ENCODE data around the gene ALG3. TPM values are rescaled to one million over a fixed set of nuclear protein-coding genes. Genes with fewer than 3 reads are reported as not detected.
A peak's percentile ranks its signal among the peaks of the same experiment; 100 is the strongest.

The ALG3 gene
- total and polyA plus RNA-seq, 9 of the 15 experiments (the other 6 are each of a cell fraction or from before 2014, with no cell fraction given), result 37.5 to 107 (median 80.1) TPM

GRCh38 chr3:184236033-184236410 lies 12.7 kb downstream of the ALG3 start:
- H4K20me1 ChIP-seq (replicated peaks; ENCODE audit: control insufficient read depth, insufficient read depth, low read length), result peaks cover 14% of the 10 kb centered on the region; the same call in 1 of the 2 replicates
- no peak overlapping the region for H3K4me2 ChIP-seq (ENCODE audit: insufficient read depth, low read length)
- H3K9me1 ChIP-seq (ENCODE audit: control insufficient read depth, insufficient read depth, low read length), result no peaks in the 10 kb centered on the region
- 0 out of 4 replicates have a peak overlapping the region, but pooled peaks of 1 of the 2 experiments have one; percentile 30 for H3K9ac ChIP-seq (ENCODE audit: insufficient read depth in 1 of 2, low read depth in 2 of 2, low read length in 2 of 2)
- DNase-seq (ENCODE audit: extremely low read depth in 1 of 4, low spot score in 3 of 4) (no peak), FAIRE-seq (no peak), ATAC-seq (peak; percentile 11; the same call in 1 of the 3 replicates)
- 8% methylated on average over 12 of the region's 14 CpGs for WGBS (ENCODE audit: insufficient coverage, low coverage, missing lambda C conversion rate)
- CTCF ChIA-PET (ENCODE audit: low intra/inter-chr PET ratio), result no interaction called here
- intact Hi-C loops (cut with micrococcal nuclease), result no loop called here
- no peak overlapping the region for H3K4me3 ChIP-seq
- H3K27ac ChIP-seq (ENCODE audit: extremely low read depth, low read depth, low read length), result no peak overlapping the region
- H3K9me3 ChIP-seq (replicated peaks; ENCODE audit: control insufficient read depth, insufficient read depth, low read depth, low read length), result no peaks in the 10 kb centered on the region
- POLR2A ChIA-PET, result interaction anchor here (0.7 kb wide), 1 partner anchor 423 kb away, joined by 3 read pairs; no protein-coding TSS in a partner anchor
- H3K4me1 ChIP-seq (replicated peaks in 1 of 2; ENCODE audit: control insufficient read depth in 2 of 2, insufficient read depth in 2 of 2, low read length in 2 of 2), result peaks cover 0 to 23% of the 10 kb centered on the region in 2 experiments; a peak in 2 of 5 replicates
- no peaks in the 10 kb centered on the region for H3K79me2 ChIP-seq (ENCODE audit: control insufficient read depth, insufficient read depth, low read length)
- peaks cover 21 to 45% of the 10 kb centered on the region in 2 experiments for H3K27me3 ChIP-seq (ENCODE audit: control insufficient read depth in 2 of 2, insufficient read depth in 2 of 2, low read length in 2 of 2)
- H3K36me3 ChIP-seq (ENCODE audit: control insufficient read depth, insufficient read depth, low read length), result no peaks in the 10 kb centered on the region
- no peak overlapping the region for H2AFZ ChIP-seq (ENCODE audit: low read depth, low read length)
- BruUV-seq (replicated peaks), result no TSS peak
- in situ Hi-C loops (cut with MboI), result no loop called here
- TF ChIP-seq, protein P1, sequence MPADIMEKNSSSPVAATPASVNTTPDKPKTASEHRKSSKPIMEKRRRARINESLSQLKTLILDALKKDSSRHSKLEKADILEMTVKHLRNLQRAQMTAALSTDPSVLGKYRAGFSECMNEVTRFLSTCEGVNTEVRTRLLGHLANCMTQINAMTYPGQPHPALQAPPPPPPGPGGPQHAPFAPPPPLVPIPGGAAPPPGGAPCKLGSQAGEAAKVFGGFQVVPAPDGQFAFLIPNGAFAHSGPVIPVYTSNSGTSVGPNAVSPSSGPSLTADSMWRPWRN (IDR thresholded peaks at IDR 0.05; ENCODE audit: low read depth), result no peak
- no peak for TF ChIP-seq C11orf30 (IDR thresholded peaks at IDR 0.05; ENCODE audit: low read depth)
- no peak for TF ChIP-seq ZBTB12 (CRISPR knock-in tag; IDR thresholded peaks at IDR 0.05)
- TF ChIP-seq TRIM25 (IDR thresholded peaks at IDR 0.05; ENCODE audit: borderline replicate concordance), result no peak
- TF ChIP-seq PTTG1 (tag; IDR thresholded peaks at IDR 0.05; ENCODE audit: low read depth), result no peak
- TF ChIP-seq SPI1 (IDR thresholded peaks at IDR 0.05; ENCODE audit: borderline replicate concordance, low read depth, low read length), result no peak
- no peak for TF ChIP-seq ZNF274 (IDR thresholded peaks at IDR 0.05; ENCODE audit: borderline replicate concordance, low read depth, low read length)
- no peak for TF ChIP-seq ETS2 (tag; IDR thresholded peaks at IDR 0.05; ENCODE audit: borderline replicate concordance, poor library complexity, severe bottlenecking)
- no peak for TF ChIP-seq GMEB1 (CRISPR knock-in tag; IDR thresholded peaks at IDR 0.05)
- no peak for TF ChIP-seq ZNF778 (CRISPR knock-in tag; IDR thresholded peaks at IDR 0.05)
- TF ChIP-seq, protein P2, sequence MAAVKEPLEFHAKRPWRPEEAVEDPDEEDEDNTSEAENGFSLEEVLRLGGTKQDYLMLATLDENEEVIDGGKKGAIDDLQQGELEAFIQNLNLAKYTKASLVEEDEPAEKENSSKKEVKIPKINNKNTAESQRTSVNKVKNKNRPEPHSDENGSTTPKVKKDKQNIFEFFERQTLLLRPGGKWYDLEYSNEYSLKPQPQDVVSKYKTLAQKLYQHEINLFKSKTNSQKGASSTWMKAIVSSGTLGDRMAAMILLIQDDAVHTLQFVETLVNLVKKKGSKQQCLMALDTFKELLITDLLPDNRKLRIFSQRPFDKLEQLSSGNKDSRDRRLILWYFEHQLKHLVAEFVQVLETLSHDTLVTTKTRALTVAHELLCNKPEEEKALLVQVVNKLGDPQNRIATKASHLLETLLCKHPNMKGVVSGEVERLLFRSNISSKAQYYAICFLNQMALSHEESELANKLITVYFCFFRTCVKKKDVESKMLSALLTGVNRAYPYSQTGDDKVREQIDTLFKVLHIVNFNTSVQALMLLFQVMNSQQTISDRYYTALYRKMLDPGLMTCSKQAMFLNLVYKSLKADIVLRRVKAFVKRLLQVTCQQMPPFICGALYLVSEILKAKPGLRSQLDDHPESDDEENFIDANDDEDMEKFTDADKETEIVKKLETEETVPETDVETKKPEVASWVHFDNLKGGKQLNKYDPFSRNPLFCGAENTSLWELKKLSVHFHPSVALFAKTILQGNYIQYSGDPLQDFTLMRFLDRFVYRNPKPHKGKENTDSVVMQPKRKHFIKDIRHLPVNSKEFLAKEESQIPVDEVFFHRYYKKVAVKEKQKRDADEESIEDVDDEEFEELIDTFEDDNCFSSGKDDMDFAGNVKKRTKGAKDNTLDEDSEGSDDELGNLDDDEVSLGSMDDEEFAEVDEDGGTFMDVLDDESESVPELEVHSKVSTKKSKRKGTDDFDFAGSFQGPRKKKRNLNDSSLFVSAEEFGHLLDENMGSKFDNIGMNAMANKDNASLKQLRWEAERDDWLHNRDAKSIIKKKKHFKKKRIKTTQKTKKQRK (IDR thresholded peaks at IDR 0.05; ENCODE audit: borderline replicate concordance, low read depth, low read length), result no peak
- no peak for TF ChIP-seq ZNF445 (CRISPR knock-in tag; IDR thresholded peaks at IDR 0.05; ENCODE audit: low read depth)
- TF ChIP-seq MEF2A (IDR thresholded peaks at IDR 0.05; ENCODE audit: control insufficient read depth, low read depth, low read length), result no peak
- TF ChIP-seq ZNF583 (CRISPR knock-in tag; IDR thresholded peaks at IDR 0.05), result no peak

All from K562 (cell line).